HG02642 (cell line): ENCODE data around the gene SLC47A2.

Source experiments
- ATAC-seq: cut with Tn5 transposase; IDR thresholded peaks from one replicate; pipeline ENCODE4 v1.9.1; 2021; ENCODE audit warnings: mild to moderate bottlenecking; ENCODE audit not compliant: unreplicated experiment, poor library complexity

Gene SLC47A2

DNA sequence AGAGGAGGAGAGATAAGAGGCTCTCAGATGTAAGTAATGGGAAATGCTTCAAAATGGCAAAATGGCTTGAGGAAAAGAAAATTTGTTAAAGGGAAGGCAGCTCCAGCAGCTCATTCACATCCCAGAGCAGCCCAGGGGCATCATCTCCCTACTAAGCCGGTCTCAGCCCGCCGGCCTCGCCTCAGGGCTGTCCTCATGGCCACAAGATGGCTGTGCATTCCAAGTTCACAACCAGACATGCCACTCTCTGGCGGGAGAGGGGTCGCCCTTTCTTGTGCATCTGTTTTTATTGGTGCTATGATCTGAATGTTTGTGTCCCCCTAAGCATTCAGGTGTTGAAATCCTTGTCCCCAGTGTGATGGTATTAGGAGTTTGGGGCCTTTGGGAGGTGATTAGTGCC lies 13.5 kb upstream of the SLC47A2 start:
- no peak for ATAC-seq

GRCh38 chr17:19728084-19728495 lies 11.7 kb upstream of the SLC47A2 start:
- ATAC-seq, result no peak

GRCh38 chr17:19727501-19728078 lies 11.2 kb upstream of the SLC47A2 start:
- ATAC-seq, result no peak

GRCh38 chr17:19726631-19727376 lies 10.4 kb upstream of the SLC47A2 start:
- no peak for ATAC-seq

DNA sequence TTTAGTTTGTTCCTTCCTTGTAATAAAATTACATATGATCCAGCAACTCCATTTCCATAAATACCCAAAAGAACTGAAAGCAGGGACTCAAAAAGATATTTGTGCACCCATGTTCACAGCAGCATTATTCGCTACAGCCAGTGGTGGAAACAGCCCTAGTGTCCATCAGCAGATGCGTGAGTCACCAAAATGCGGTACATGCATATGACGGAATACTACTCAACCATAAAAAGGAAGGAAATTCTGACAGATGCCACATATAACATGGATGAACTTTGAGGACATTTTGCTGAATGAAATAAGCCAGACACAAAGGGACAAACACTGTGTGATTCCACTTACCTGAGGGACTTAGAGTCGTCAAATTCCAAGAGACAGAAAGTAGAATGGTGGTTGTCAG lies 9.1 kb upstream of the SLC47A2 start:
- ATAC-seq, result no peak

GRCh38 chr17:19724501-19725420 lies 8.4 kb upstream of the SLC47A2 start:
- no peak for ATAC-seq

GRCh38 chr17:19723964-19724363 lies 7.6 kb upstream of the SLC47A2 start:
- no peak for ATAC-seq

- no peak for ATAC-seq
Measured at GRCh38 chr17:19720631-19721426, 4.4 kb upstream of the SLC47A2 start.

DNA sequence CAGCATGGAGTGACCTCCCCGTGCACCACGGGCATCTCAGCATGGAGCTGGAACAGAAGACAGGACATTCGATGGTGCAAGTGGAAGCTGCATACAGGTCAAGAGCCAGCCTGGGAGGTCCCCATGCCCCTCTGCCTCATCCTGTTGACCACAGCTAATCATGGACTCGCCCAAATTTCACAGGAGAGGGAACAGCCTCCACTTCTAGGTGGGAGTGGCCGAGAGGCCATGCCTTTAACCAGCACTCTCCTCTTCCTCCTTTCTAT lies 3.8 kb upstream of the SLC47A2 start:
- ATAC-seq, result no peak

DNA sequence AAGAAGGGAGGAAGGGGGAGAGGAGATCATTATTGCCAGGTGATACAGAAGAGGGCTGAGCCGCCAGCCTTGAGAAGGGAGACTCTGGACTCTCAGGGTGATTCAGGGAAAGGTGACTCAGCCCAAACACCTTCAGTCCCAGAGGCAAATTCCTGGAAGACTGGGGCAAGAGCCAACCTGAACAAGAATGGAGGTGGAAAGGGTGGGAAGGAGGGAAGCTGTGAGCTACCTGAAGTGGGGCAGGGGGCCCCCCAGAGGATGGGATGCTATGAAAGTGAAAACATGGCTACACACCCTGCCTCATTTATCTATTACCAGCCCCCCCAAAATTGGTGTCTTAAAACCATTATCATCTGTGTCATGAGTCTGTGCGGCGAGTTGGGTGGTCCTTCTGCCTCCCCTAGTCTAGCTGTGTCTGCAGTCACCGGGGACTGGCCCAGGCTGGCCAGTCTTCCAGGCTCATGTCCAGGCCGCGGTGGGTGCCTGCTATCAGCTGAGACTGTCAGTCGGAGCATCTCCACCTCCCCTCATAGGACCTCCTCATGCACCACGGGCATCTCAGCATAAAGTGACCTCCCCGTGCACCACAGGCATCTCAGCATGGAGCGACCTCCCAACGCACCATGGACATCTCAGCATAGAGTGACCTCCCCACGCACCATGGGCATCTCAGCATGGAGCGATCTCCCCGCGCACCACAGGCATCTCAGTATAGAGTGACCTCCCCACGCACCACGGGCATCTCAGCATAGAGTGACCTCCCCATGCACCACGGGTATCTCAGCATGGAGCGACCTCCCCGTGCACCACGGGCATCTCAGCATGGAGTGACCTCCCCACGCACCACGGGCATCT lies 3.2 kb upstream of the SLC47A2 start:
- ATAC-seq, result no peak

DNA sequence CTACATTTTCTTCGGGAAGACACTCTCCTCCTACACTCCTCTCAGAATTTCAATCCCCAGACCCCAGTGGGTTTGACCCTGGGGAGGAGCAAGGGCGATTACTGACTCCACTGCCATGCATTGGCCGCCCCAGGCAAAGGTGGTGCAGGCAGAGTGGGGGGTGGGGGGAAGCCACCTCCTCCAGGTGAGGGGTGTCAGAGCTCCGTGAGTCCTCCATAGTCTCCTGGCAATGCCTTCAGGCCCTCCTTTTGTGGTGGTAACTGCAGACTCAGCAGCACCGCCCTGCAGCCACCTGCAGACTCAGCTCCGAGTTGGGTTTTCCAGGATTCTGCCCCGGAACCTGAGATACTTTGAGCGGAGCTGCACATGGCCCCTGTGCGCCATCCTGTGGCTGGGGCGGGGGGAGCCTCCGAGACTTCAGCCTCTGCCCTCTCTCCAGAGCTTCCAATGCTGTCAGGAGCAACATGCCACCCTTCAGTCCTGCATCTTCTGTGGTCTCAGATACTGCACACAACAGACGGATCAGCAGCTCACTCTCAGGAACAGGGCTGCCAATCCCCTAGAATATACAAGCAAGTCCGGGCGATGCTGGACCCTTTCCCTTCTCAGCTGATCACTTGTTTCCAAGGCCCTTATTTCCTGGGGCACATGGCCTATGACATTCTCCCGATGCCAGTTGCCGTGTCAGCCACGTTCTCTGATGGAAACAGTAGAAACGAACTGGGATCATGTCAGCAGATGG lies 2.4 kb upstream of the SLC47A2 start:
- ATAC-seq, result no peak

DNA sequence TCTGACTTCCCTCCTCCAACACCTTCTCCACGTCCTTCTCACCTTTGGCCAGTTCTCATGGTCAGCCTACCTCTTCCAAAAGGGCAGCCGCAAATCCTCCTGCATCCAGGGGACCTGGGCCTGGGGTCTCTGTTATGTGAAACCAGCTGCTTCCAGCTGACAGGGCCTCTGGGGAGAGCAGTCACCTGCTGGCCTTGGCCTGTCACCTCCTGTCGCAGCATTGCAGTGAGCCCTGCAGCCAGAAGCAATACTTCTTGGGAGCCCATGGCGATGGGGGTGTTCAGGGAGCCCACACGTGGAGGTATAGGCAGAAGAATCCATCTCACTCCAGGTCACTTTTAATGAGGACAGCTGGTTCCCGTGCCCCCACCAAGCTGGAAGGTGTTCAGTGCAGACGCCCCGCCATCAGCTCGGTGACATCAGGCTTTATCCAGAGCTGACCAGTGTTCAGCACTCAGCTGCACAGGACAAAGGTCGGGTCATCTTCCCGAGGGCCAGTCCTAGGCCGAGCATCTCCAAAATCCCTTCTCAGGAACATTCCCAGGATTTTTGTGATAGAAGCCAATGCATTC lies 1.7 kb upstream of the SLC47A2 start:
- no peak for ATAC-seq

GRCh38 chr17:19717411-19717908 lies 1.1 kb upstream of the SLC47A2 start:
- ATAC-seq, result no peak

GRCh38 chr17:19717031-19717360 lies 612 bp upstream of the SLC47A2 start:
- ATAC-seq, result no peak

DNA sequence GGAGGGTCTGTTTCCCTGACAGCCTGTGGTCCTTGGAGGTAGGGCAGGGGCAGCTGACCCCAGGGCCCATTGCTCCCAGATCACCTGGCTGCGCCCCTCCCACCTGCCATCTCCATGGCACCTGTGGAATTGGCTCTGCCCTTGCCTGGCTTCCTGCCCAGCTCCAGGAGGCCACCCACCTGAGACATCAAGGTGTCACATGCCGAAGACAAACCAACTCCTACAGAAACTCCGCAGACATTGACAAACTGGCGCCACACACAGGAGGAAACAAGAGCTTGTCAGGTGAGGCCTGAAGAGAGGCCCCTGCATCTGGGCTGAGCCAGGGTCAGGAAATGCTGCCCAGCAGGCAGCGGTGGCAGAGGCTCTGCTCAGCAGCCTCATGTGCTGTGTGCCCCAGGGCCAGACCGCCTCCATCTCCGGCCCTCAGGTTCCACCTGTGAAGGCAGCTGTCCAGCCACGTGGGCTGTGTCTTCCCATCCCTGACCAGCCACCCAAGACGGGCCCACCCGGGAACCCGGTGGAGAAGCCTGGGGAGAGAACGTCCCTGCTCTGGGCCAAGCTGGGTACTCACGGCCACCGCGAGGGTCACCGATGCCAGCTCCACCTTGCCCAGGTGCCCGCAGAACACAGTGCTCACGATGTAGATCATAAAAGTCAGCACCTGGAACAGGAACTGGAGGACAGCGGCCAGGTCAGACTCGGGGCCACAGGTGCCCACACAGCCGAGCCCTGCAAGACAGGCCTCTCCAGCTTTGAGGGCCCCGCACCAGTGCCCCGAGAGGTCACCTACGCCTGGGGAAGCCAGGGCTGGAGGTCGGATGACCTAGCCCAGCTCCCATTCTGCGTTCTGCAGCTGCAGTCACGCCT lies 1.6 kb downstream of the SLC47A2 start:
- ATAC-seq, result no peak

DNA sequence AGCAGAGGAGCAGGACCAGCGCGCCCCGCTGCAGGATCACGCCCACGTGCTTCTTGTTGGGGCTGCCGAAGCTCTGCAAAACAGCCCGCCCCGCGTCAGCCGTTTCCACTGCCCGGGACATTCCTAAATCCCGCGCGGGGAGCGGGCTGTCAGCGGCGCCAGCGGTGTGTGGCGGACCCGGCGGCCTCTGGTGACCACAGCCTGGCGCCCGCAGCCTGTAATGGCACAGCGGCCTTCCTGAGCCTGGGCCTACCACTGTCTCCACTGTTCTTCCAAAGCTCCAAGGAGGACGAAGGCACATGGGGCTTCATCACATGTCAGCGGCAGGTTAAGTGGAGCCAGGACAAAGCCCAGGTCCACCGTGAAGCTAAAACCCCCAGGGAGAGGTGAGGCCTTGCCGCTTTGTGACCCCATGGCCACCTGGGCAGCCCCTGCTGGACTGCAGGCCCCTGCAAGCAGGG lies 2.5 kb downstream of the SLC47A2 start:
- ATAC-seq, result no peak

DNA sequence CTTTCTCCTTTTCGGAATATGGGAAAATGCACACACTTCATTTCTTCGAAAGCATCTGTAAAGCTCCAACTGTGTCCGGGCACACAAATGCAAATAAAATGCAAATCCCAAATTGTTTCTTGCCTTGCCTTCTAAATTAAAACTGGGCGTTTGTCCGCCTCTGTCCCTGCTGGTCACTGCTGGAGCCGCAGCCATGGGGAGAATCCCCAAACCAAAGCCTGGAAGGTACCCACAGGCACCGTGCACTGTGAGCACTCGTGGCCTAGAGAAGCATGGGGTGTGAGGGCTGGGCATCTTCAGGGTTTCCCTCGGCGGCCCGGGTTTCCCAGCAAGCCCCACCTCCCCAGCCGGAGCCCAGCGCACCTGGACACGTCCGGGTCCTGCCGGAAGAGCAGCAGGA lies 2.9 kb downstream of the SLC47A2 start:
- ATAC-seq, result no peak
